GM19023 (cell line): ENCODE results near the gene OSGIN1.
"Not testable (repeated sequence)": the region's sequence is repeated elsewhere in the genome, so short reads cannot be mapped to it uniquely, and the experiment has no call there.

ENCODE experiments used
- ATAC-seq: cut with Tn5 transposase; IDR thresholded peaks from one replicate; pipeline ENCODE4 v1.9.1; 2021; ENCODE audit warnings: mild to moderate bottlenecking, moderate library complexity; ENCODE audit not compliant: unreplicated experiment

The OSGIN1 gene

GRCh38 chr16:83940630-83941378 lies 12.2 kb upstream of the OSGIN1 start:
- no peak for ATAC-seq

- not testable (repeated sequence) for ATAC-seq
These were observed 11.5 kb upstream of the OSGIN1 start for GRCh38 chr16:83941546-83941945.

- ATAC-seq = no peak
These were observed 11.0 kb upstream of the OSGIN1 start for GRCh38 chr16:83942074-83942473.

GRCh38 chr16:83942815-83943515 lies 10.1 kb upstream of the OSGIN1 start:
- no peak for ATAC-seq

GRCh38 chr16:83943516-83944050 lies 9.5 kb upstream of the OSGIN1 start:
- ATAC-seq = no peak

- ATAC-seq = no peak
These were observed 7.5 kb upstream of the OSGIN1 start for GRCh38 chr16:83945587-83945986.

GRCh38 chr16:83946154-83946780 lies 6.8 kb upstream of the OSGIN1 start:
- no peak for ATAC-seq

- ATAC-seq = no peak
These were observed 6.1 kb upstream of the OSGIN1 start for GRCh38 chr16:83946781-83947566.

GRCh38 chr16:83947642-83948234 lies 5.3 kb upstream of the OSGIN1 start:
- no peak for ATAC-seq

- no peak for ATAC-seq
These were observed 3.9 kb upstream of the OSGIN1 start for GRCh38 chr16:83948914-83949723.

GRCh38 chr16:83949724-83950001 lies 3.4 kb upstream of the OSGIN1 start:
- ATAC-seq = no peak

GRCh38 chr16:83950862-83951399 lies 2.1 kb upstream of the OSGIN1 start:
- ATAC-seq = not testable (repeated sequence)

- ATAC-seq = no peak
These were observed 1.5 kb upstream of the OSGIN1 start for GRCh38 chr16:83951544-83951943.

- ATAC-seq = no peak
These were observed 477 bp upstream of the OSGIN1 start for GRCh38 chr16:83952587-83952939.

- peak; percentile 10 for ATAC-seq
These were observed 946 bp downstream of the OSGIN1 start for GRCh38 chr16:83953796-83954576.

- no peak for ATAC-seq
These were observed 1.6 kb downstream of the OSGIN1 start for GRCh38 chr16:83954577-83955016.

- ATAC-seq = no peak
These were observed 2.4 kb downstream of the OSGIN1 start for GRCh38 chr16:83955218-83956130.
